CD4-positive, CD25-positive, alpha-beta regulatory T cell (primary cell): ENCODE results near the gene CCN6. TPM values are rescaled to one million over a fixed set of nuclear protein-coding genes. Genes with fewer than 3 reads are reported as not detected.
A peak's percentile ranks its signal among the peaks of the same experiment; 100 is the strongest.

Experiments used
- ATAC-seq, 2 donors: fragments of 150-1000 bp; cut with Tn5 transposase; one replicate each; pipeline ENCODE4 v1.10.0; 2021; ENCODE audit warnings: low read depth in 2 of 2, moderate number of reproducible peaks in 2 of 2, moderate library complexity in 1 of 2
- DNase-seq, 3 donors: peaks; one replicate each; pipeline versions ENCODE4 v3.0.0 to v3.0.0-alpha.2; 2012 to 2022; ENCODE audit warnings: mixed read lengths in 1 of 3
- H3K27ac ChIP-seq: one replicate; pipeline ENCODE4 v1.7.0; 2013; ENCODE audit warnings: mild to moderate bottlenecking, low read length; ENCODE audit not compliant: insufficient read depth, poor library complexity, severe bottlenecking
- H3K27me3 ChIP-seq: one replicate; pipeline ENCODE4 v1.7.0; 2013; ENCODE audit warnings: low read length; ENCODE audit not compliant: control insufficient read depth, insufficient read depth
- H3K36me3 ChIP-seq: one replicate; pipeline ENCODE4 v1.7.0; 2013; ENCODE audit warnings: mild to moderate bottlenecking, low read length, moderate library complexity; ENCODE audit not compliant: control insufficient read depth, insufficient read depth
- H3K4me1 ChIP-seq: 2 replicates; pipeline ENCODE4 v1.7.0; 2013; ENCODE audit warnings: mild to moderate bottlenecking, low read length; ENCODE audit not compliant: insufficient read depth, control insufficient read depth, poor library complexity, severe bottlenecking
- H3K4me3 ChIP-seq: one replicate; pipeline ENCODE4 v1.7.0; 2013; ENCODE audit warnings: low read depth, mild to moderate bottlenecking, low read length, moderate library complexity
- H3K9me3 ChIP-seq, 2 experiments: 1 replicate in 1 of 2; 2 replicates in 1 of 2; pipeline ENCODE4 v1.7.0; 2013; ENCODE audit warnings: low read length in 2 of 2, mild to moderate bottlenecking in 1 of 2, moderate library complexity in 1 of 2; ENCODE audit not compliant: control insufficient read depth in 2 of 2
- H3K27ac Mint-ChIP-seq, 3 donors: one replicate each; pipeline ENCODE4 v1.8.0; 2020 to 2022; ENCODE audit warnings: mild to moderate bottlenecking in 3 of 3, mixed read lengths in 3 of 3, moderate library complexity in 2 of 3
- H3K27me3 Mint-ChIP-seq: one replicate; pipeline ENCODE4 v1.8.0; 2022; ENCODE audit warnings: mild to moderate bottlenecking, mixed read lengths
- H3K36me3 Mint-ChIP-seq: one replicate; pipeline ENCODE4 v1.8.0; 2020; ENCODE audit warnings: mixed read lengths
- H3K4me1 Mint-ChIP-seq, 4 donors: one replicate each; pipeline ENCODE4 v1.8.0; 2020 to 2022; ENCODE audit warnings: mixed read lengths in 4 of 4, mild to moderate bottlenecking in 1 of 4
- H3K4me3 Mint-ChIP-seq, 4 donors: one replicate each; pipeline ENCODE4 v1.8.0; 2020 to 2022; ENCODE audit warnings: mild to moderate bottlenecking in 4 of 4, mixed read lengths in 4 of 4, moderate library complexity in 3 of 4
- H3K9me3 Mint-ChIP-seq, 7 donors: one replicate each; pipeline ENCODE4 v1.8.0; 2020 to 2022; ENCODE audit warnings: mixed read lengths in 7 of 7, mild to moderate bottlenecking in 3 of 7, moderate library complexity in 2 of 7
- polyA plus RNA-seq, 4 donors: library from polyadenylated mRNA; unstranded; fragments of 300-500 nt; fragmentation: Illumina TruSeq; gene quantifications; one replicate each; pipeline ENCODE4 v1.2.3, GENCODE V29; 2021
- total RNA-seq: library from RNA; stranded (reverse); gene quantifications from one replicate; pipeline ENCODE4 v1.2.3, GENCODE V29; 2022

The CCN6 gene
- total and polyA plus RNA-seq, 5 donors from 2014 or later = 0.06 to 0.39 (median 0.11) TPM; not detected in 2

DNA sequence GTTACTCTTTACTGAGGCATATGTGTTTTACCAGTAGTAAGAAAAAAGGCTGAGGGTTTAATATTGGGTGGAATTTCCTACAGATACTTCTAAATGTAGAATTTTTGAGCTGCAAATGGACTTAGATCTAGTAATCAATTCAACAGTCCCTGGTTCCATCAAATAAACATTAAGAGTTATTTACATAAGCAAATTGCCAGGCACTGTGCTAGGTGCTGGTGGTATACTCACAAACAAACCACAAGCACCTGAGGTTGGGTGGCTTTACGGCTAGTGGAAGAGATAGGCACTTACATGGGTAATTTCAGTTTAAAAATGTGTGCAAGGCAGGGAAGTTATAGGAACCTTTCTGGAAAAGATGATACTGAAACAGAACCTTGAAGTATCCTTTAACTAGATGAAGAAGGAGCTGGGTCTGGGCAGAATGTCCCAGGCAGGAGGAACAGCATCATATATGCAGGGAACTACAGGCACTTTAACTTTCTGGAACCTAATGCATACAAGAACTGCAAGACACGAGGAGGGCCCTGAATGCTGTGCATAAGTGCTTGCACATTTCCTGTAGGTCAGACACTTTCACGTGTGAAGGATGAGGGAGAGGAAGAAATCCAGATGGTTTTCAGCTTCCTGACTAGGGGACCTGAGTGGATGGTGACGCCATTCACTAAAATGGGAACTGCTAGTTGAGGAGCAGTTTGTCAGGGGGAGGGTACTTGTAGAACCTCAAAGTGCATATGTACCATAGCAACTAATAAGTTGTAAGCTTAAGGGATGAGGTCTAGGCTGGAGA lies 4.5 kb downstream of the CCN6 start:
- H3K27ac ChIP-seq = no peak overlapping the region
- H3K9me3 Mint-ChIP-seq = no peaks in the 10 kb centered on the region
- peaks cover 5% of the 10 kb centered on the region for H3K27me3 ChIP-seq
- H3K36me3 ChIP-seq = no peaks in the 10 kb centered on the region
- H3K27ac Mint-ChIP-seq = no peak overlapping the region
- no peak overlapping the region for H3K4me3 Mint-ChIP-seq
- H3K27me3 Mint-ChIP-seq = peaks cover 8% of the 10 kb centered on the region
- no peaks in the 10 kb centered on the region for H3K9me3 ChIP-seq
- H3K4me1 ChIP-seq = no peaks in the 10 kb centered on the region
- DNase-seq = no peak
- no peaks in the 10 kb centered on the region for H3K36me3 Mint-ChIP-seq
- no peaks in the 10 kb centered on the region for H3K4me1 Mint-ChIP-seq
- no peak overlapping the region for H3K4me3 ChIP-seq
- ATAC-seq = no peak

GRCh38 chr6:112061605-112062004 lies 7.7 kb downstream of the CCN6 start:
- Histone ChIP-seq H3K36me3 (no peaks in the 10 kb centered on the region), H3K9me3 (no peaks in the 10 kb centered on the region), H3K4me3 (no peak overlapping the region), H3K4me1 (no peaks in the 10 kb centered on the region), H3K27me3 (peaks cover 5% of the 10 kb centered on the region), H3K27ac (no peak overlapping the region)
- no peaks in the 10 kb centered on the region for H3K36me3 Mint-ChIP-seq
- H3K9me3 Mint-ChIP-seq = no peaks in the 10 kb centered on the region
- no peak overlapping the region for H3K27ac Mint-ChIP-seq
- peaks cover 15% of the 10 kb centered on the region for H3K27me3 Mint-ChIP-seq
- H3K4me1 Mint-ChIP-seq = no peaks in the 10 kb centered on the region
- H3K4me3 Mint-ChIP-seq = no peak overlapping the region
- no peak for ATAC-seq
- no peak for DNase-seq

DNA sequence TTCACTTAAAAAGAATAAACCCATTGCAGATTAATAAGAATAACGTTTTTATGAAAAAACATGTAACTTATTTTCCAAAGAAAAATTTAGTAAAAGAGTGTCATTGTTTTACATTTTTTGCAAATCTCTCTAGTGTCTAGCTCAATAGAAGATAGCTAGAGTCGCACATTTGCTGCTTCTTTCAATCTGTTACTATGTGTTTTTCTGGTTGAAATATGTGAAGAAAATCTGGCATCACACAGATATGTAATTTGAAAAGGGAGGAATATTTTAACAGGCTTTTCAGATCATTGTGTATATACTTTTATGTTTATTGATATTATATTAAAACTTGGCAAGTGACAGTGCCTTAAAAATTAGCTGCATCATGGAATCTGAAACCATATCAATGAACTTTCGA lies 9.1 kb downstream of the CCN6 start:
- H3K4me1 ChIP-seq = no peaks in the 10 kb centered on the region
- H3K27me3 ChIP-seq = peaks cover 3% of the 10 kb centered on the region
- Mint-ChIP-seq H3K4me1 (peaks cover 0 to 5% (median 3%) of the 10 kb centered on the region in 4 donors), H3K4me3 (no peak overlapping the region), H3K9me3 (no peaks in the 10 kb centered on the region), H3K27me3 (peaks cover 15% of the 10 kb centered on the region), H3K27ac (no peak overlapping the region), H3K36me3 (no peaks in the 10 kb centered on the region)
- no peak for DNase-seq
- H3K4me3 ChIP-seq = no peak overlapping the region
- no peak for ATAC-seq
- no peaks in the 10 kb centered on the region for H3K36me3 ChIP-seq
- H3K9me3 ChIP-seq = no peaks in the 10 kb centered on the region
- no peak overlapping the region for H3K27ac ChIP-seq

DNA sequence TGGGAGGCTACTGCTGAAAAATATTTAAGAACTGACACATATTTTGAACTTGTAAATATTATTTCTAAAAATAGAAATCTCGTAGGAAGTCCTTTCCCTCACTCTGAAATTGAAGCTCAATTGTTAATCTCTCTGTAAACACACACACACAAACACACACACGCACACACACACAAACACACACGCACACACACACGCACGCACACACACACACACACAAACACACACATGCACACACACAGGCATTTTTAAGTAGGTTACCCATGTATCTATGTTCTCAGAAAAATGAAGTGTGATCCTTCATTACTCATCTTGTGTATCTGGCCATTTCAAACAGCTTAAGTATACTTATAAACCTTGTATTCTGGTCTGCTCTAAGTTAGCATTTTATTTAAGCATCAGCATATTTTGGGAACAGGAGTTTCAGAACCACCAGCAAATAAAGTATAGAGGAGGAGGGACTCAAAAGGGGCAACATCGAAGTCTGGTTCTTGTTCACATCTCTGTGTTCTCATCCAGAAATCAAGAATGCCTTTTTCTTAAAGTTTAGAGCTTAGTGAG lies 11.6 kb downstream of the CCN6 start:
- no peak for ATAC-seq
- peaks cover 3% of the 10 kb centered on the region for H3K36me3 Mint-ChIP-seq
- H3K36me3 ChIP-seq = peaks cover 7% of the 10 kb centered on the region
- H3K27ac ChIP-seq = no peak overlapping the region
- H3K4me3 ChIP-seq = no peak overlapping the region
- H3K27me3 Mint-ChIP-seq = peaks cover 15% of the 10 kb centered on the region
- no peaks in the 10 kb centered on the region for H3K9me3 ChIP-seq
- H3K9me3 Mint-ChIP-seq = no peaks in the 10 kb centered on the region
- H3K4me3 Mint-ChIP-seq = no peak overlapping the region
- H3K4me1 ChIP-seq = no peaks in the 10 kb centered on the region
- peak overlapping the region in 1 of 3 donors; percentile 32 for H3K27ac Mint-ChIP-seq
- H3K4me1 Mint-ChIP-seq = peaks cover 0 to 5% (median 3%) of the 10 kb centered on the region in 4 donors
- no peak for DNase-seq
- H3K27me3 ChIP-seq = no peaks in the 10 kb centered on the region

DNA sequence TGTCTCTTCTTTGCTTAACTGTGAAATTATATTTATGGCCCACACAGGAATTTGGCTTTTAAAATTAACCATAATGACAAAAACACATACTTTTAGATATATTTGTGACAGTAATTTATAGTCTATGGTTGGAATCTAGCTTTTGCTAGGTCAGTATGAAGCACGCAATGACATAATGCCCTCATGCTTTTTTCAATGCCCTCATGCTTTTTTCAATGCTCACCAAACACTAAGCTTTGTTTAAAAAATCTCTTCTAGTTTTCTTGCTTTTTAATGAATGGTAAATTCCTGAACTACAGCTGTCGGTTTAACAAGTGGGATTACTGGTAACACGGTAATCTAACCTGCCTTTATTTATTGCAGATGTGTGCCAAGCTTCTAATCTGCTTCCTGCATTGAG lies 12.7 kb downstream of the CCN6 start:
- no peaks in the 10 kb centered on the region for H3K9me3 Mint-ChIP-seq
- DNase-seq = no peak
- peaks cover 4% of the 10 kb centered on the region for H3K36me3 Mint-ChIP-seq
- Histone ChIP-seq H3K27ac (no peak overlapping the region), H3K4me1 (no peaks in the 10 kb centered on the region), H3K9me3 (no peaks in the 10 kb centered on the region), H3K36me3 (peaks cover 14% of the 10 kb centered on the region), H3K4me3 (no peak overlapping the region), H3K27me3 (no peaks in the 10 kb centered on the region)
- H3K27ac Mint-ChIP-seq = no peak overlapping the region
- no peak overlapping the region for H3K4me3 Mint-ChIP-seq
- H3K4me1 Mint-ChIP-seq = peaks cover 0 to 5% (median 3%) of the 10 kb centered on the region in 4 donors
- ATAC-seq = no peak
- peaks cover 15% of the 10 kb centered on the region for H3K27me3 Mint-ChIP-seq

GRCh38 chr6:112081569-112081968 lies 27.7 kb downstream of the CCN6 start:
- H3K27me3 Mint-ChIP-seq = no peaks in the 10 kb centered on the region

GRCh38 chr6:112085286-112086065 lies 31.6 kb downstream of the CCN6 start:
- Histone ChIP-seq H3K4me3 (peak overlapping the region; percentile 97), H3K36me3 (peaks cover 12% of the 10 kb centered on the region), H3K4me1 (peaks cover 16% of the 10 kb centered on the region), H3K9me3 (no peaks in the 10 kb centered on the region), H3K27me3 (peaks cover 17% of the 10 kb centered on the region), H3K27ac (no peak overlapping the region)
- peaks cover 20% of the 10 kb centered on the region for H3K27me3 Mint-ChIP-seq
- peaks cover 16% of the 10 kb centered on the region for H3K36me3 Mint-ChIP-seq
- H3K27ac Mint-ChIP-seq = peak overlapping the region in 2 of 3 donors; percentile 1 to 4
- peak overlapping the region; percentile 58 to 73 (median 68) for H3K4me3 Mint-ChIP-seq
- no peaks in the 10 kb centered on the region for H3K9me3 Mint-ChIP-seq
- peaks cover 0 to 16% (median 12%) of the 10 kb centered on the region in 4 donors for H3K4me1 Mint-ChIP-seq
- DNase-seq (no peak), ATAC-seq (no peak)

More at GRCh38 chr6:112081569-112081968, 27.7 kb downstream of the CCN6 start:
- Mint-ChIP-seq H3K4me1 (peaks cover 4 to 16% (median 11%) of the 10 kb centered on the region in 4 donors), H3K9me3 (no peaks in the 10 kb centered on the region), H3K27ac (no peak overlapping the region), H3K4me3 (no peak overlapping the region), H3K36me3 (peaks cover 21% of the 10 kb centered on the region)
- H3K36me3 ChIP-seq = peaks cover 39% of the 10 kb centered on the region
- H3K4me3 ChIP-seq = no peak overlapping the region
- H3K4me1 ChIP-seq = peaks cover 7% of the 10 kb centered on the region
- ATAC-seq (no peak), DNase-seq (no peak)
- H3K27me3 ChIP-seq = no peaks in the 10 kb centered on the region
- no peak overlapping the region for H3K27ac ChIP-seq
- no peaks in the 10 kb centered on the region for H3K9me3 ChIP-seq
